VCaP (cell line): ENCODE results near the gene PTGDS.

Experiments
- H3K27ac ChIP-seq: fragments of 450-650 bp; 2 replicates; pipeline ENCODE4 v1.5.1; 2017
- TF ChIP-seq, protein P1 (sequence below): fragments of 450-650 bp; conservative IDR thresholded peaks from 2 replicates; pipeline ENCODE4 v1.5.1; 2017; ENCODE audit warnings: mild to moderate bottlenecking, moderate library complexity

PTGDS gene

DNA sequence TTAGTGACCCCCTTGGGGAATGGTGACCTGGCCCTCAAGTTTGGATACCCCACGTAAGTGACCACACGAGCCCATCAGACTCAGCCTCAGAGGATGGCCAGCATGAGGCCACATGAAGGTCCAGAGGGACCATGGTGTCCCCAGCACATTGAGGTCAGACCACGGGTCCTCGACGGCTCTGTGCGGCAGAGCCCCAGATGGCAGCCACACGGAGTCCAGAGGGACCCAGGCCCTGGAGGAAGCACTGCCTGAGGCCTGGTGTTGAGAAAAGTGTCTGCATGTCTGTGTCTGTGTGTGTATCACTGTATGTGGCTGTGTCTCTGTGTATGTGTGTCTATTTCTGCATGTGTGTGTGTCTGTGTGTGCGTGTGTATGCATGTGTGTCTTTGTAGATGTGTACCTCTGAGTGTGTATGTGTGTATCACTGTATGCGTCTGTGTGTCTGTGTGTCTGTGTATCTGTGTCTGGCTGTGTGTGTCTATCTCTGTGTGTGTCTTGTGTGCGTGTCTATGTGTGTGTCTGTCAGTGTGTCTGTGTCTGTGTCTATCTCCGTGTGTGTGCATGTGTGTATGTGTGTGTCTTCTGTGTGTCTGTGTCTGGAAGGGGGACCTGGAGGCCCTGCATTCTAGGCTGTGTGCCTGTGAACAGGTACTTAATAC, 6.5 kb downstream of the PTGDS start:
- TF ChIP-seq, protein P1, sequence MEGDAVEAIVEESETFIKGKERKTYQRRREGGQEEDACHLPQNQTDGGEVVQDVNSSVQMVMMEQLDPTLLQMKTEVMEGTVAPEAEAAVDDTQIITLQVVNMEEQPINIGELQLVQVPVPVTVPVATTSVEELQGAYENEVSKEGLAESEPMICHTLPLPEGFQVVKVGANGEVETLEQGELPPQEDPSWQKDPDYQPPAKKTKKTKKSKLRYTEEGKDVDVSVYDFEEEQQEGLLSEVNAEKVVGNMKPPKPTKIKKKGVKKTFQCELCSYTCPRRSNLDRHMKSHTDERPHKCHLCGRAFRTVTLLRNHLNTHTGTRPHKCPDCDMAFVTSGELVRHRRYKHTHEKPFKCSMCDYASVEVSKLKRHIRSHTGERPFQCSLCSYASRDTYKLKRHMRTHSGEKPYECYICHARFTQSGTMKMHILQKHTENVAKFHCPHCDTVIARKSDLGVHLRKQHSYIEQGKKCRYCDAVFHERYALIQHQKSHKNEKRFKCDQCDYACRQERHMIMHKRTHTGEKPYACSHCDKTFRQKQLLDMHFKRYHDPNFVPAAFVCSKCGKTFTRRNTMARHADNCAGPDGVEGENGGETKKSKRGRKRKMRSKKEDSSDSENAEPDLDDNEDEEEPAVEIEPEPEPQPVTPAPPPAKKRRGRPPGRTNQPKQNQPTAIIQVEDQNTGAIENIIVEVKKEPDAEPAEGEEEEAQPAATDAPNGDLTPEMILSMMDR: no peak
- no peak overlapping the region for H3K27ac ChIP-seq

DNA sequence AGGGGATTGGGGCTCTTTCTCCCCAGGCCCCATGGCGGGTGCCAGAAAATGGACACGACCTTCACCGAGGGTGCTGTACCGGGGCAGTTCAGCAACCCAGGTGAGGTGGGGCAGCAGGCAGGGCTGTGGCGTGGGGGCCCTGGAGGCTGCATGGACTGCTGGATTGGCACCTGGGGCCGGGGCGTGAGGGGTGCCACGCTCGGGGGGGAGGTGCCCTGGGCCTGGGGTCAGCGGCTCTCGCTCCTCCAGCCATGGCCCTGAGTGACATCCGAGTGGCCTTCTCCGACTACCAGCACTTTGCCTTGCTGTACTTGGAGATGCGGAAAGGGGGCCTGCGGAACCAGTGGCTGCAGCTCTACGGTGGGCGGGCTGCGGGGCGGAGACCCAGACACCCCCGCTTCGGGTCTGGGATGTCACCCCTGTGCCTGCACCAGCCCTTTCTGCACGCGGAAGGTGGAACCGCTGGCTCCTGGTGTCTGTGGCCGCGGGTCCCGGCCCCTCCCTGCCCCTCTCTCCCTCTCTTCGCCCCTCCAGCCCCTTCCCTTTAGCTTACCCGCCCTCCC, 7.2 kb downstream of the PTGDS start:
- TF ChIP-seq, protein P1: no peak
- no peak overlapping the region for H3K27ac ChIP-seq

DNA sequence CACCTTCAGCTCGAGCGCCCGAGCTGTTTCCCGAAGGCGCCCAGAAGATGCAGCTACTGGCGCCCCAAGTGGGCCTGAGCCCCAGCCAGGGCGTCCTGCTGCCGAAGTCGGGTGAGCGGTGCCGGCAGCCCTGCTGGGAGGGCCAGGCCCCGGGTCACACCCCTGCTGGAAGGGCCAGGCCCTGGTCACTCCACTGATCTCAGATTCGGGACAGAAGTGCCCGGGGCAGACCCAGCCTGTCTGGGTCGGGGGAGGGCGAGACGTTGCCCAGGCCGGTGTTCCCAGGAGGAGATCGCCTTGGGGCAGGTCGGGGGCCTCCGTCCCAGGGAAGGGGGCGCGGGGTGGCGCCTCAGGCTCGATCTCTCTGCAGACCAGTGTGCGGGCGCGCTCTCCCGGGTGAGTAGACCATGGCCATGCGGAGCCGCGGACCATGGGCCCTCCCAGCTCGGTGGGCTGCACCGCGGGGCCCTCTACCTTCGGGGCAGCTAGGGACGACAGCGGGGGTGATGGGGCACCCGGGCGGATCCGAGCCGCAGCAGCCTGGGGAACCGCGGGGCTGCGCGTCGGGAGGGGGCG, 7.8 kb downstream of the PTGDS start:
- H3K27ac ChIP-seq: no peak overlapping the region
- TF ChIP-seq, protein P1: no peak

DNA sequence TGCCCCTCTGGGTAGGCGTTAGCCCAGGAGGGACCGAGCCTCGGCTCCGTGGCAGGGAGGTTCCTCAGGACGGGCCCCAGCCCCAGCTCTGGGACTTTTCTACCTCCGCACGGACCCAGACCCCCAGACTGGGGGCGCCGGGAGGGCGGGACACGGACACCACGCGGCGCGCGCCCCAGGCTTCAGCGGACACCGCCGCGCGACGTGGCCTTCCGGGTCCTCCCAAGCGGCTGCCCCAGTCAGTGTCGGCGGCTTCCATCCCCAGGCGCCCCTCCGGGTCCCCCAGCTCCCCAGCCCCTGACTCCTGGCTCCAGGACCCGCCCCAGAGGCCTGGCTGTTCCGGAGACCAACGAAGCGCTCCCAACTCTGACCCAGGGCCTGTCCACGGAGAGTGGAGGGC, 8.5 kb downstream of the PTGDS start:
- TF ChIP-seq, protein P1: no peak

DNA sequence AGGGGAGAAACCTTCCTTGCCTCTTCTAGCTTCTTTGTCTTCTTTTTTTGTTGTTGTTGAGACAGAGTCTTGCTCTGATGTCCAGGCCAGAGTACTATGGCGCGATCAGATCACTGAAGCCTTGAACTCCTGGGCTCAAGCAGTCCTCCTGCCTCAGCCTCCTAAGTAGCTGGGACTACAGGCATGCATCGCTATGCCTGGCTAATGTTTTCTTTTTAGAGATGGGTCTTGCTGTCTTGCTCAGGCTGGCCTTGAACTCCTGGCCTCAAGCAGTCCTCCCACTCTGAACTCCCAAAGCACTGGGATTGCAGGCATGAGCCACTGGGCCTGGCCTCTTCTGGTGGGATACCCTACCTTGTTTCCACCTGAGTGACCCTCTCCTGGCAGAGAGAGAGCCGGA, 11.6 kb downstream of the PTGDS start:
- H3K27ac ChIP-seq: peak overlapping the region; percentile 48
- TF ChIP-seq, protein P1: no peak

More for the DNA sequence above, 8.5 kb downstream of the PTGDS start:
- H3K27ac ChIP-seq: no peak overlapping the region

DNA sequence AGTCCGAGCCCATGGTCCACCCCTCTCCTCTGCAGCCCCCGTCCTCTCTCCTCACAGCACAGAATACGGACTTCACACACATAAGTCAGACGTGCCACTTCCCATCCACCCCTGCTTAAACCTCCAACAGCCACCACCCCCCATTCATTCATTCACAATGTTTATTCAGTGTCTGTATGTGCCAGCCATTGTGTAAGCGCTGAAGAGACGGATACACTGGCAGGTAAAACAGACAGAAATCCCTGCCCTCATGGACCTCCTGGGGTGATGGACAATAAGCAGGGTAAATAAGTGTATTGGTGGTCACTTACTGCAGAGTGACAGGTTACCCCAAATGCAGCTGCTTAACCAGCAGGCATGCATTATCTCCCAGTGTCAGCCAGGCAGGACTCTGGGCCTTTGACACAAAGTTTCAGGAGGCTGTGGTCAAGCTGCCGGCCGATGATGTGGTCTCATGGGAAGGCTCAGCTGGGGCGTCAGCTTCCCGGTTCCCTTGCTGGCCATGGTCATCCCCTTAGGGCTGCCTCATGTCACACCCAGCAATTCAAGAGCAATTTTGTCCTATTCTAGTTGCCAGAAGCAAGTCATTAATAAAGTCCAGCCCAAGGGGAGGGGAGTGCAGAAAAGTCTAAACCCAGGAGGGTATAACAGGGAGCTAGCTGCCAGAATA, 13.1 kb downstream of the PTGDS start:
- TF ChIP-seq, protein P1: no peak
- no peak overlapping the region; the same call in 1 of the 2 replicates for H3K27ac ChIP-seq
